NCI-H460 (cell line): Measurements from ENCODE around the gene EFNA3. TPM values are rescaled to one million over a fixed set of nuclear protein-coding genes. Genes with fewer than 3 reads are reported as not detected.

Source experiments
- DNase-seq: peaks from one replicate; pipeline ENCODE4 v3.0.0-alpha.2; 2016; ENCODE audit warnings: low read depth; ENCODE audit errors: extremely low read depth
- total RNA-seq: library from RNA; depleted of rRNA; stranded (reverse); fragments of >200 nt; shearing (Covaris generic); gene quantifications from 2 replicates; pipeline ENCODE4 v1.2.3, GENCODE V29; 2014

EFNA3 gene
- total RNA-seq, 1 experiment from 2014 or later = 10.1 TPM

DNA sequence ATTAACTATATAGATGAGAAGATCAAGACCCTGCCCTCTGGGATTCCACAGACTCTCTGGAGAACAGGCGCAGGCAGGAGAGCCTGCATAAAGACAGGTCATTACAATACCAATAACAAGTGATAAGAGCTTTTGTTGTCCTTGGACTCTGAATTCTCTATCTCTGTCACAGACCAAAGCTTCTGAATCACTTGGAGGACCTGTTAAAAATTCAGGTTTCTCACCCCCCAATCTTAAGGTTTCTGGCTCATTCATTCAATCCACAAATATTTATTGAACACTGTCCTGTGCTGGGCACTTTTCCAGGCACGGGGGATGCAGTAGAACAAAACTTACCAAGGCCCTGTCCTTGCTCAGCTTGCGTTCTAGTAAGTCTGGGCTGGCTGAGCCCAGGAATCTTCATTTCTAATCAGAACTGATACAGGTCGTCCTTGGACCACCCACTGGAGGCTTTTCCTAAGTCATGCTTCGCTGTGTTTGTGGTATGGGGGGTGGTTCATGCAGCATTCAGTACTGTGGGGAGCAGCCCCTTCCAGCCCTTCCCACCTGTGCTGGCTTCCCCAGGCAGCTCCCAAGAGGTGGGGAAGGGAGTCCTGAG, 13.7 kb upstream of the EFNA3 start:
- DNase-seq = no peak

DNA sequence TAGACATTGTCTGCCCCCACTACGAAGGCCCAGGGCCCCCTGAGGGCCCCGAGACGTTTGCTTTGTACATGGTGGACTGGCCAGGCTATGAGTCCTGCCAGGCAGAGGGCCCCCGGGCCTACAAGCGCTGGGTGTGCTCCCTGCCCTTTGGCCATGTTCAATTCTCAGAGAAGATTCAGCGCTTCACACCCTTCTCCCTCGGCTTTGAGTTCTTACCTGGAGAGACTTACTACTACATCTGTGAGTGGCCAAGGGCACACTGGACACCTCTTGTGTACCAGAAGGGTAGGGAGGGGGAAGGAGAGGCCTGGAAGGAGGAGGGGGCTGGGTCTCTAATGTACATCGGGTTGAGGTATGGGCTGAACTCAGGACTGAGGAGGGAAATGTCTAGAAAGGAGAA, 11.9 kb upstream of the EFNA3 start:
- DNase-seq = no peak

DNA sequence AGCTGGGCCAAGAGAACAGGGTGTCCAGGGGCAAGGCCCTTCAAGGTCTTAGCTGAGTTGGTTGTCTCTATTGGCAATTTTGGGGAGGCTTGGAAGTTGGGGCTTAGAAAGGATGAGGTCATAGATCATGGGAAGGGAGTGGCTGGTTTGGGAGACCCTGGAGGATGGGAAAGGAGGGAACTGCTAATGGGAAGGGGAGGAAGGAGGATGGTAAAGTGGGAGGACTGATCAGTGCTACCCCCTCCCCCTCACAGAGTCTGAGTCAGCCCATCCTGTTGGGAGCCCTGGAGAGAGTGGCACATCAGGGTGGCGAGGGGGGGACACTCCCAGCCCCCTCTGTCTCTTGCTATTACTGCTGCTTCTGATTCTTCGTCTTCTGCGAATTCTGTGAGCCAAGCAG, 10.0 kb upstream of the EFNA3 start:
- no peak for DNase-seq

DNA sequence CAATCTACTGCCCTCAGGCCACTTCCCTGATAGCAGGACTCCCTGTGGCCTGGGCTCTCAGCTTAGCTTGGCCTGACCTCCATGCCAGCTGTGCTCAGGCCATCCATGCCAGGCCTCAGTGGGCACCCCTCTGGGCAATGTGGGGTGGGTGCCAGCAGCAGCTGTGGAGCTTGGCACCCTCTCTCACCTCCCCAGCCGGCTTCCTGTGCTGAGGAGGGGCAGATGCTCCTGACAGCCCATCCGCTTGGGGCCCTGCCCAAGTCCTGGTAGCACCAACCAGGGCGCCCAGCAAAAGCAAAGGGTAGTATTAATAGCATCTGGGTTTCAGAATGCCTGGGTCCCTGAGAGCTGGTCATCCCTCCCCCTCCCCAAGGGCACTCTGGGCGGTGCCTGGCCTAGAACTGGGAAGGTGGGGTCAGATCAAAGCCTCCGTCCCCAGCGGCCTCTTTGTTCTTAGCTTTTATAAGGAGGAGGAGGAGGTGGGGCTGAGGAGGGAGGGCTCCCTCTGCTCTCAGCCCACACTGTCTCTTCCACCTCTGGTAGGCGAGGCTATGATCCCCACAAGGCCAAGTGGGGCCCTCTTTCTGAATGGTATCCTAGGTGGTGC, 9.0 kb upstream of the EFNA3 start:
- DNase-seq = no peak

DNA sequence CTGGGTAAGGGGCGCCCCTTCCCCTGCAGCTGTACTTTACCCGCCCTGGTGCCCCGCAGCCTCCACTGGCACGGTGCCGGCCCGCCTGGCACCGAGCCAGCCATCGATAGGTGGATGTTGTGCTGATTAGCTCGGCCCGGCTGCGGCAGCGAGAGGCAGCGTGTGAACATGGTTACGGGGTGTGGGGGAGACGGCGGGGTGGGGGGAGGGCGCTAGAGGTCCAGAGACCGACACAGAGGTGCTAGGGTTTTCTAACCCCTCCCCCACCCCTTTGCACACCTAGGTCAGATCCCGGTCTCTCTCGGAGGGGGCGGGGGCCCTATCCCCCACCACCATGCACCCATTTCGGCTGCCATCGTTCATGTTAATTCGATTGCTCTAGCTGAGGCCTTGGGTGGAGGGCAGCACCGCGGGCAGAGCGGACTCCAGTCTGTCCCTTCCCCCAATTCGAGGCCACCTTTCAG, 8.4 kb upstream of the EFNA3 start:
- DNase-seq = no peak

DNA sequence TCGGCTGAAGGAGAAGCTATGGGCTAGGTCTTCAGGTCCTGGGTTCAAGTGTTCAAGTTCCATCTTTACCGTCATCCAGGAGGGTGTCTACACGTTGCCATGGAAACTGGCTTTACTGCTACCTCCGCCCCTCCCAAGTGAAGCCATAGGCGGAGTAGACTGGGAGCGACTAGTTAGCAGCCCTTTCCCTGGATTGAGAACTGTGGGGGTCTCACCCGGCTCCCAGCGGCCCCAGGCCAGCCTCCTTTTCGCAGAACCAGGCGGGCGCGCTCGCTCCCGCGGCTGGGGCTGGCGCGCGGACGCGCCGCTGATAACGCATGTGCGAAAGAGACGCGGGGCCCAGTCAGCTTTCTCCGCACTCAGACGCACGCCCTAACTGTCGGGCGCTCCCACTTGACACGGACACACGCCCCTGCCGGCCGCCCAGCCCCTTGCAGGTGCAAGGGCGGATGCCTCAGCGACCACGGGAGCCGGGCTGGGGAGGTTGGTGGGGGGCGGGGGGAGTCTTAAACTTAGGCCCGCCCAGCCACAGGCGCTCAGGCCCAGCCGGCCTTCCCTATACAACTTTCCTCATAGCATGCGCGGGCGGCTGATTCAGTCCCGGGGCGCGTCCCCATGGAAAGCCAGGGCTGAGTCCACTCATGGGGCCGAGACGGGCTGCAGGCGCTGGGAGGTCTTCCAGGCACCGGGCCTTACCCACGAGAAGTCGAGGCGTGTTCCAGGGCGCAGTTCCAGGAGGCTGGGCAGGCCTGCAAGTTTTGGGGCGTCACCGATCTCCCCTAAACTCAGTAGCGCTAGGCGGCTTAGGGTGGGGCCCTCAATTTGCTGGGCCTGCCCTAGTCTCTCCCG, 7.7 kb upstream of the EFNA3 start:
- peak; percentile 85 for DNase-seq

DNA sequence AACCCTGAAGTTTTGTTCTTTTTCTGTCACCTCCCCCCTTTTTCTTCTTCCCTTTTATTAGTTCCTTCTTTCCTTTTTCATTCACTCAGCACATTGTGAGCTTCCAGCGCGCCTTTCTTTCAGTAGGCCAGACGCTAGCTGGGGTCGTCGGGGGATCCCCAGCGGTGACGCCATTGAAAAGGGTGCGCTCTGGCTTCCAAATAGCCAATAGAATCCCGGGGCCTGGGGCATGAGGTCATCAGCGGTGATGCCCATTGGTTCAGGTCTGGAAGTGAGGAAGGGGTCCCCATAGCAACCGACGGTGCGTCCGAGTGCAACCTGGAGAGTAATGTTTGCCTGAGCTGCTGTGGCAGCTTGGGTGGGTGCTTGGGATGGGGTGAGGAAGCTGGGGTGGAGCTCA, 6.9 kb upstream of the EFNA3 start:
- no peak for DNase-seq

DNA sequence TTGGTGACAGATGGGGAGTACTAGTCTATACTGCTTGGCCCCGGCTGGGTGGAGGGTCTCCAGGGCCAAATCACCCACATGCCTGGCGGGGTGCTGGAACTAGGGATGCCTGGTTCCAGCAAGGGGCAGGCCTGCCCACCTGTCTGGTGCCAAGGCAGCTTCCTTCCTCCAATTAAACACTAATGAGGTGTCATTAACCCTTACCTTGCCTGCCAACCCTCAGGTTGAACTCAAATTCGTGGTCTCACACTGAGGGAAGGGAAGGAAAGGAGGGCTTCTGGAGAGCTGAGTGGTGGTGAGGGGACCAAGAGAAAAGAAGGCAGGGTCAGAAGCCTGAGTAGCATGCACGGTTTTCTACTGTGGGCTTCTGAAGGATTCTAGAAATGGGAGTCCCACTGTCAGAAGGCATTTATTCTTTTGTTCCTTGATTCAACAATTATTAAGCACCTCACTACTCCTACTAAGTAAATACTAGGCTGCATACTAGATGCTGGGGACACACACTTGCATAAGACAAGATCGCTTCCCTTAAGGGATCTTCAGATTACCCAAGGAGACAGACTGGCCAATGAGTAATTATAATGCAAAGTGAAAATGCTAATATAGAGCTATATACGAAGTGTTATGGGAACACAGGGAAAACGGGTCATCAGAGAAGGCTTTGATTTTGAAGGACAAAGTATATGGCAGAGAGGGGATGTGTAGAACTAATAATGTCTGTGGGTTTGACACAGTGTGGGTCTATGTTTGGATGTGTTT, 5.9 kb upstream of the EFNA3 start:
- no peak for DNase-seq

DNA sequence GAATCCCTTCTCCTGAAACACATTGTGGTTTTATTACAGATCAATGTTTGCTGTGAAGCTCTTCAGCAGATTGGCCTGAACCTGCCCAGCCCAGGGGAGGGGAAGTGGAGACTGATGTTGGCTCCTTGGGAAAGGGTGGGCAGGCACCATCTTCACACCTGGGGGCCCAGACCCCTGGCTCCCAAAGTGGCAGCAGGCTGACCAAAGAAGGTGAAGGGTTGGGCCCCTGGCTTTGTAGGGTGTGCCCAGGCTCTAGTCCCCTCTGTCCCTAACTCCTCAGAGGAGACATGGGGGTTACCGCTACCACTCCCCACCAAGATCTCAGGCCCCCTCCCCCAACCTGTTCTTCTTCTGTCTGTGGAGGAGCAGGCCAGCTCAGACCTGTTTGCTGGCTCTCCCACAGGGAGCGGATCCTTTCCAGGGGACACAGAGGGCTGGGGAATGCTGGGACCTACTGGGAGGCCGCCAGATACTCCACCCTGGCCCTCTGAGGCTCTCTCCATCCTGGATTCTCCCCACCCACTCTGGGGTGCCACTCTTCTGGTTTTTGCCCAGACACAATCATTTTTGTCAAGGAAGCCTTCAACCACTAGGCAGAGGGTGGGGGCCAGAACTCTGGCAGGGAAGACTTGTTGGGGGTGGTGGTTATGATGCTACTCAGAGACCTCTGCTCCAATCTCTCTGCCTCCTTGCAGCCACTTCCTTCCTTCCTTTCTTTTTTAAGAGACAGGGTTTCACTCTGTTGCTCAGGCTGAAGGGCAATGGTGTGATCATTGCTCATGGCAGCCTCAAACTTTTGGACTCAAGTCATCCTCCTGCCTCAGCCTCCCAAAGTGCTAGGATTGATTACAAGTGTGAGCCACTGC, 5.0 kb upstream of the EFNA3 start:
- no peak for DNase-seq

DNA sequence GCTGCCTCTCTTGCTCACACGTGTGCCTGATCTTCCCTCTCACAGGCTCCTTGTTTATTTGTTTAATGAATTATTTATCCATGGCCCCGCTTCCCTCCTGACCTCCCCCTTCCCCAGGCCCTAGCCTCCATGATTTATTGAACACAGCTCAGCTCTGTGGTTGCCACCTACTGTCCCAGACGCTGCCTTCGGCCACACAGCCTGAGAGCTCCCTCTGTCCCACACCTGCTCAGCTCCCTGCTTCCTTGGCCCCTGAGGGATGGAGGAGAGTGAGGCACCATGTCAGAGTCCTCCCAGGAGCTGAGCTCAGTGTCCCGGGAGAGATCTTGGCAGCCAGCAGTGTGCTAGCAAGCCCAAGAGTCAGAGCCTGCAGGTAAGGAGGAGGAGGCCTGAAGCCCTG, 3.1 kb upstream of the EFNA3 start:
- DNase-seq = no peak

DNA sequence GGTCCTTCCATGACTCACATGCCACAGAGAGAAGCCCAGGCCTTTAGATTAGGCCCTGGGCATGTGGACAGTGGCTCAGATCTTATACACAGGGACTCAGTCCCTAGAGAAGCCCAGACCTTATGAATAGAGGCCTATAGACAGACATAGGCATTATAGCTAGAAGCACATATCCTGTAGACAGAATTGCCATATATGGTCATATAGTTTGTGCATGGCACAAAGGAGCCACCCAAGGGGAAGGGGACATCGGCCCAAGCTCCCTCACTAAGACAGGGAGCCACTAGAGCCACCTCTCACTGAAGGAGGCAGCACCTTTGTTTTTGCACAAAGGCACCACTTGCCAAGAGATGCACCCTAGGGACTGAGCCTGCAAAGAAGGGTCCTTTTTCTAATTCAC, 2.3 kb upstream of the EFNA3 start:
- DNase-seq = no peak

DNA sequence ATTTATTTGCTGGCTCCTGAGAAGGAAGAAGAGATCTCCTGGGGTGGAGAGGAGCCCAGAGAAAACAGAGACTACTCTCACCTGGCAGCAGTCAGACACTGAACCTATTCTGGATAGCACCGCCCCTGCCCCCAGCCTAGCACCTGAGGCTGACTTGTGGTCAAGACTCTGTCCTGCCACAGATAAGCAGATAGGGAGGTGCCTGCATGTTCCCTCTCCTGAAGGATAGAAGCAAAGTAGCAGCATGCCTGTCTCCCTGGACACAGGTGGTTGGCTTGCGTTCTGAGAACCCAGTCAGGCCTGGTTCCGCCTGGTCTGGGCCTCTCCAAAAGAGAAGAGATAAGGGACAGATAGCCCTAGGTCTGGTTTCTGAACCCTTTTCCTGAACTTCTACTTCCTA, 1.3 kb upstream of the EFNA3 start:
- DNase-seq = no peak

DNA sequence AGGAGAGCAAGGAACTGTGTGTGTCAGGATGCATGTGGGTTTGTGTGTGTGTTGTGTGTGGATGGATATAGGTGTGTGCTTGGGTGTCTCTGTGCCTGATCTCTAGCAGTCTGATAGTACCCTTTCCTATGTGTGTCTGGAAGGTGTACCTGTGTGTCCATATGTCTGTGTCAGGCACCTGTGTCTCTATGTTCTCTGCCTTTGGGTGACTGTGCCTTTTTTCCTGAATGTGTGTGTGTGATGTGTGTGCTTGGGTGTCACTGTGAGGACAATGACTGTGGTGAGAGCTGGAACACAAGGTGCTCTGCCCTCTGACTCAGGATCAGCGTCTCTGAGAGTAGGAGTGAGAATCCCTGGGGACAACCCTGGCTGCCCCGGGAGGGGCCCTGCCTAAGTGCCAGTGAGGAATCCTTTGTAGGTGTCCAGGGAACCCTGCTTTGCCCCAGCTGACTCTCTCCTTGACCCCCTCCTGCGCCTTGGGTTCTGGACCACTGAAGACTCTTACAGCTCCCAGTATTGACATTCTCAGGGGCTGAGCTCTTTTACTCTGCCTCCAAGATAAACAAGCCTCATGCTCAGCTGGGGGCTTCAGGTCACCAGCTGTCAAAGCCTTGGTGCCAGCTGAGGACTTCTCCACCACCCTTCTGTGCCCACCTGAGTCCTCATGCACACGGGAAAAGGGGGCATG, 735 bp upstream of the EFNA3 start:
- DNase-seq = no peak

DNA sequence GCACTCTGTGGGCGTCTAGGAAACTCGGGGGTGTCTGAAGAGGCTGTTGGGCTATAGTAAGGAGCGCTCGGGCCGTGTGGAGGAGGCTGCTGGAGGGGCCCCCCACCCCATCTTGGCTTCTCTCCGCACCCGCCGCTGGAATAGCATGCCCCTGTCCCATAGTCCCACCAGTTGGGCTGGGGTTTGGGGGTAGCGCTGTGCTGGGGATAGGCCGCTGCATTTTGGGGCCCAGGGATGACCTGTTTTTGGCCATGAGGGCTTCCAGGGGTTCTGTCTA, 511 bp downstream of the EFNA3 start:
- DNase-seq = no peak

DNA sequence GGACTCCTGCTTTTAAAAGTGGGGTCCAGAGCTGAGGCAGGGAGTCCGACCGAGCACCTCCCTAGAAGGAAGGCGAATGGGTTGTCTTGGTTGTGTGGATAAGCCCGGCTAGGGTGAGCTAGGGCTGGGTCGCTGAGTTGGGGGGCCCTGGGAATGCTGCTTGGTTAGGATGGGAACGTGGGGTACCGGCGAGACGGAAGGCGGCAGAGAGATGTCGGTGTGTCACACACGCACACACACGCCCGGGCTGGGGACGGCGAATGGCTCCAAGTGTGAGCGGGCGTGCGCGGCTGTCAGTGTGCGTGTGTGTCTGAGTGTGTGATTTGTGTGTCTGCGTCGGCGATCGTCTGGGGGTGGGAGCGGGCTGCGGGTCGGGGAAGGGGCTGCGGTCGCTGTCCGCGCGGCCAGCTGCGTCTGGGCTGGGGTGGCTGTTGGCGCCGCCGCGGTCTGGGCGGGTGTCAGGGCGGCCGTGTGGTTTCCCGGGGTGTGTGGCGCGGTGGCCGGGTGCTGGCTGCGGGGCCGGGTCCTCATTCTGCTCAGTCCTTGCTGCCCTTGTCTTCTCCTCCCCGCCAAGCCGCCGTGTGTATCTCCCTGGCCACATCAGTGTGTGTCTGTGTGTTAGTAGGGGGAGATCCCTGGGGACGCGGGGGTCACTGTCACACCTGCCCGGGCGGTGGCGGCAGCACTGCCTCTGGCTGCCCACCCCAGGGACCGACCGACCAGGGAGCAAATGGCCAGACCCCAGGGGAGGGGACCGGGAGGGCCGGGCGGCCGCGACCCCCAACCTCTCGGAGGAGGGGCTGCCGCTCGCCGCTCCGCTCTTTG, 1.1 kb downstream of the EFNA3 start:
- no peak for DNase-seq

DNA sequence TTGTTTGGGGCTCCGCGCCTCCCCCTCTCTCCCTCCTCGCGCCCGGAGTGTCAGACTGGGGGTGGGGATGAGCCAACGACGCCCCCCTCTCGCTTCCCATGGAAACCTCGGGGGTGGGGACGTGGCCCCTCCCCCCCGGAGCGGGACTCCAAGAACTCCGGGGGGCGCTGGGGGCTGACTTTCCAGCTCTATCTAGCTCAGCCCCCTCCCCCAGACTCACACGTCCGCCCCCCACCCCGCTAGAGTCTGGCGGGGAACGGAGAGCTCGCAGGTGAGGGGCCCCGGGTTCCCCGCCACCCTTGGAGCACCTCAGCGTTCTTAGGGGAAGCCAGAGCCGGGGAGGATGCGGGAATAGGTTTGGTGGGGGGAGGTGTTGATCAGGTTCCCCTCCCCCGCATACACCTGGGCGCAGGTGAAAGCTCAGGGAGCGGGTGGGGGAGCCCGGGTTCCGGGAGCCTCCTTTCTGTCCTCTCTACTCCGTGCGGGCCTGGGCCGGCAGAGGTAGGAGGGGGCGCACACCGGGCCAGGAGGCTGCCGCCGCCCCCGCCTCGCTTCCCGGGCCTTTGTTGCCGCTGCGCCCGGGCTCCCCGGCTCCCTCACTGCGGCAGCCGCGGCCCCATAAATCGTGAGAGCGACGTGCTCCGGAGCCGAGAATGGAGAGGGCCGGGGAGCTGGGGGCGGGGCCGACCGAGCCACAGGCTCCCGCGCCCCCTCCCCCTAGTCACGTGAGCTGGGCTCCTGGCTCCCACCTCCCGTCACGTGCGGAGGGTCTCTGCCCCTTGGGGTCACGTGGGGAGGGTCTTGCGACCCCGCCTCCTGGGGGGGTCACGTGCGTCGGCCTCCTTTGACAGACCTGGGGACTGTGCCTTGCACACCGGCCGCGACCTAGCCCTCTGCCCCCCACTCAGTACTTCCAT, 1.9 kb downstream of the EFNA3 start:
- DNase-seq = no peak

DNA sequence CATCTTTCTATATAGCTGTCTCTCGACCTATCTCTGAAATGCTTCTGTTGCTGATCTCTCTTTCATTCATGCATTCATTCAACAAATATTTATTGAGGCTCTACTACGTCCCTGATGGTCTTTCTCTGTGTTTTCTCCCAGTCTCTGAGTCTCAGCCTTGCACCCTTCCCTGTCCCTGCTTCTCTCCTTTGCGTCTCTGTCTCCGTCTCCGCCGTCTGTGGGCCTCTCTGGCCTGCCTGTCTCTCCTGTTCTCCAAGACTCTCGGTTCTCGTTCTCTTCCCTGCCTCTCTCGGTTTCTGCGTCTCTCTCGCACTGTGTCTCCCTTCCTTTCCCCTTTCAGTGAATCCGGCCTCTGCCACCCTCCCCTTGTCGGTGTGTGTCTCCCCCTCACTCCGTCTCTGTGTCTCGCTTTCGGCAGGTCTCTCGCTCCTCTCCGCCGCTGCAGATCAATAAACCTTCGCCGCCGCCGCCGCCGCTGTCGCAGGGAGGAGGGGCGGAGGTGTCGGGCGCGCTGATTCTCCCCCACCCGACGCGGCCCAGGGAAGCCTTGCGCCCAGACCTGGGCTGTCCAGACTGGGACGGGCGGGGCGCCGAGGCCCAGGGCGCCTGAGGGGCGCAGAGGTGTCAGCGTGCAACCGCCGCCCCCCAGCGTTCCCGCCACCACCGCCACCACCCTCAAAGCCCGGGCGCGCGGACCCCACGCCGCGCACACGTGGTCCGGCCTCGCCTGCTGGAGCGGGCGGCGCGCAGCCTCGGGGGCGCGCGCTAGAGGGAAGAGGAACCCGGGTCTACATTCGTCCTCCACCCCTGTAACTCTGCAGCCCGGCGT, 3.0 kb downstream of the EFNA3 start:
- no peak for DNase-seq
